Esophagus squamous epithelium (tissue), 4 donors: Measurements from ENCODE around the gene ARIH1.

ENCODE experiments used
- CTCF ChIP-seq, 6 experiments: fragments of 450-650 bp in 4 of 6; fragments of 200-600 bp in 2 of 6; sonication (generic) in 2 of 6; IDR thresholded peaks; one replicate each; pipeline ENCODE4 v1.5.1; 2016 to 2019; ENCODE audit warnings: antibody characterized with exemption in 6 of 6, mild to moderate bottlenecking in 4 of 6, moderate library complexity in 4 of 6
- POLR2A ChIP-seq, 4 donors: fragments of 450-650 bp; IDR thresholded peaks; one replicate each; pipeline ENCODE4 v1.6.1; 2017; ENCODE audit warnings: antibody characterized with exemption in 4 of 4, mild to moderate bottlenecking in 4 of 4, moderate library complexity in 3 of 4

- TF ChIP-seq POLR2A (IDR thresholded peaks at IDR 0.05) = no peak
- TF ChIP-seq CTCF (IDR thresholded peaks at IDR 0.05) = no peak
Observed at GRCh38 chr15:72593838-72594237, 119.7 kb downstream of the ARIH1 start.
